ENCODE results near the gene SIPA1L2. TPM values are rescaled to one million over a fixed set of nuclear protein-coding genes. Genes with fewer than 3 reads are reported as not detected.

The SIPA1L2 gene
- total RNA-seq, 2 experiments from 2014 or later = 0.41 to 0.91 TPM

DNA sequence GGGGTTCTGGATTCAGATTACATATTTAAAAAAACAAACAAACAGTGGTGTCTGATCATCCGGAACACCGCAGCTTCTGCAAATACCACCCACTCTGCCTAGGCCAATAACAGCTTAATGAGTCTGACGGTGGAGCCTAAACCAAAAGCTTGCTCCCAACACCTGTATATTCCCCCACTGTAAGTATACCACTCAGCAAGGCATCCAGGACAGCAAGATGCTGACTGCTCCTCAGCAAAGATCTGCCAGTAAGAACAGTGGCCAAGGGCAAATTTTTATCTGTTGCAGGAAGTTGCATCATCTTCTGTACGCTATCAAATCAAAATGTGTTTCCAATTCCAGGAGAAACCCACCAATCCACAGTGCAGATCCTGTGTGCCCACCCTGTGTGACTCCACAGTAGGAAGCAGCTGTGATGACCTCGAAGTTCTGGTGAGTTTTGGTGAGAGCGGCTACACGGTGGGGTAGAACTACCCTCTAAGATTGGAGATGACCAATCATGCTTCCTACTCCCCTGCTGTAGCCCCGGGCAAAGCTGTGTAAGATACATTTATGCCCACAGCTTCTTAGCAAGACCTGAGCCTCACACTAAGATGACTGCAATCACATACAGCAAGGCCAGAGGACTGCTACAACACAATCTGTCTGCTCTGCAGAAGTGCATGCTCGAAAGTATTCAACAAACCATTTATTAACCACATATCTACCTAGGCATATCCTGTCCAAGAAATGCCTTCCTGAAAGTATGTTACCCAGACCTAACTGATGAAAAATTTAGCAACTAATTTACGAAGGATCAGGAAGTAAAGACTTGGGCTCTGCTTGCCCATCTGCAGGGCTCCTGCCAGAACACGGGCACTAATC is 30.5 kb downstream of the SIPA1L2 start:
- CTCF ChIA-PET = interaction anchor here (0.7 to 1.1 kb wide), 2 partner anchors 20 to 822 kb away, joined by 3 read pairs; no protein-coding TSS in a partner anchor
- DNase-seq (peak; percentile 46), ATAC-seq (peak; percentile 57)
- Mint-ChIP-seq H3K9me3 (ENCODE audit: low read depth) (peaks cover 2% of the 10 kb centered on the region), H3K27ac (peak overlapping the region; percentile 73), H3K4me3 (peak overlapping the region; percentile 22), H3K27me3 (no peaks in the 10 kb centered on the region), H3K4me1 (peaks cover 40% of the 10 kb centered on the region), H3K36me3 (peaks cover 6% of the 10 kb centered on the region)

DNA sequence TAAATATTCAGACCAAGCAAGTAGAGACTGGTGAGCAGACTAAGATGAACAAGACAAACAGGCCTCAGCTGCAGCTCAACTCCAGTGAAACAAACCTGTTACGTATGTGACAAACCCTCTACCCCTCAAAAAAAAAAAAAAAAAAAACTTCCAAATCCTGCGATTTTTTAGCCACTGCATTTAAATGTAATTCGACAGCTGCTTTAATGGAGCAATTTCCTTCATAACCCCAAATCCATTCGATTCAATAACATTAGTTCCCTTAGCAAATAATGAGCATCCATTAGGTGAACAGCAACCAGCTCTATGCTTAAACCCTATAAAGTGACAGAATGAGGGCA is 31.1 kb downstream of the SIPA1L2 start:
- Mint-ChIP-seq H3K4me3 (no peak overlapping the region), H3K27me3 (no peaks in the 10 kb centered on the region), H3K27ac (peak overlapping the region; percentile 73), H3K9me3 (ENCODE audit: low read depth) (peaks cover 2% of the 10 kb centered on the region), H3K4me1 (peaks cover 40% of the 10 kb centered on the region), H3K36me3 (peaks cover 6% of the 10 kb centered on the region)
- CTCF ChIA-PET = interaction anchor here (0.7 to 1.2 kb wide), 4 partner anchors 12 to 822 kb away, joined by 3 to 6 read pairs (median 3); no protein-coding TSS in a partner anchor
- ATAC-seq = no peak
- no peak for DNase-seq

DNA sequence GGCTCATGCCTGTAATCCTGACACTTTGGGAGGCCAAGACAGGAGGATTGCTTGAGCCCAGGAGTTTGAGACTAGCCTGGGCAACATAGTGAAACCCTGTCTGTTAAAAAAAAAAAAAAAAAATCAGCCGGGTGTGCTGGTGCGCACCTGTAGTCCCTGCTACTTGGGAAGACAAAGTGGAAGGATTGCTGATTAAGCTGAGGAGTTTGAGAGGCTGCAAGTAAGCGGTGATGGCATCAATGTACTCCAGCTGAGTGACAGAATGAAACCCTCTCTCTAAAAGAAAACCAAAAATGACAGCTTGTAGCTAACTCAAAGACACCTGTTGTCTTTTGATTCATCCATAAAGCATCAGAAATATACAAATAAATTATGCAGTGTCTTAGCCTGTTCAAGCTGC is 31.8 kb downstream of the SIPA1L2 start:
- CTCF ChIA-PET = interaction anchor here (1.1 to 1.2 kb wide), 2 partner anchors 12 to 29 kb away, joined by 3 to 6 read pairs; no protein-coding TSS in a partner anchor
- Mint-ChIP-seq H3K27me3 (no peaks in the 10 kb centered on the region), H3K27ac (peak overlapping the region; percentile 54), H3K36me3 (peaks cover 6% of the 10 kb centered on the region), H3K4me3 (no peak overlapping the region), H3K4me1 (peaks cover 40% of the 10 kb centered on the region), H3K9me3 (ENCODE audit: low read depth) (peaks cover 2% of the 10 kb centered on the region)
- DNase-seq = no peak
- no peak for ATAC-seq

DNA sequence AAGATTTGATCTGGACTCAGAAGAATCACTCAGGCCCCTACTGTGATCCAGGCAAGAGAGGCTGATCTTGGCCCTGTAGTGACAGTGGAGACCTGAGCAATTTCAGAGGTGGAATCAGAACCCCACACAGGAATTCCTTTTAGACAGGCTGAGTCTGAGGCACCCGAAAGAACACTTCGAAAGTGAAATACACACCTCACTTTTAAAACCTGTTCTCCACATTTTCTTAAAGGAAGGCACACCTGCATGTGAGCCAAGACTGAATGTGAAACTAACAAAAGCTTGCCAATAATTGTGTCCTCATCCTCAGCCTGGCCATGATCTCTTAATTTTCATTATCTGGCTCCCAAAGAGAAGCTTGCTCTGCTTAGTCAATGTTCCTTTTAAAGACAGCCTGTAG is 32.2 kb downstream of the SIPA1L2 start:
- H3K4me1 Mint-ChIP-seq = peaks cover 40% of the 10 kb centered on the region
- no peak for ATAC-seq
- H3K9me3 Mint-ChIP-seq (ENCODE audit: low read depth) = peaks cover 2% of the 10 kb centered on the region
- H3K27me3 Mint-ChIP-seq = no peaks in the 10 kb centered on the region
- no peak for DNase-seq
- H3K27ac Mint-ChIP-seq = peak overlapping the region; percentile 54
- CTCF ChIA-PET = interaction anchor here (1.1 to 1.2 kb wide), 2 partner anchors 11 to 30 kb away, joined by 3 to 6 read pairs; no protein-coding TSS in a partner anchor
- H3K4me3 Mint-ChIP-seq = no peak overlapping the region
- H3K36me3 Mint-ChIP-seq = peaks cover 6% of the 10 kb centered on the region

DNA sequence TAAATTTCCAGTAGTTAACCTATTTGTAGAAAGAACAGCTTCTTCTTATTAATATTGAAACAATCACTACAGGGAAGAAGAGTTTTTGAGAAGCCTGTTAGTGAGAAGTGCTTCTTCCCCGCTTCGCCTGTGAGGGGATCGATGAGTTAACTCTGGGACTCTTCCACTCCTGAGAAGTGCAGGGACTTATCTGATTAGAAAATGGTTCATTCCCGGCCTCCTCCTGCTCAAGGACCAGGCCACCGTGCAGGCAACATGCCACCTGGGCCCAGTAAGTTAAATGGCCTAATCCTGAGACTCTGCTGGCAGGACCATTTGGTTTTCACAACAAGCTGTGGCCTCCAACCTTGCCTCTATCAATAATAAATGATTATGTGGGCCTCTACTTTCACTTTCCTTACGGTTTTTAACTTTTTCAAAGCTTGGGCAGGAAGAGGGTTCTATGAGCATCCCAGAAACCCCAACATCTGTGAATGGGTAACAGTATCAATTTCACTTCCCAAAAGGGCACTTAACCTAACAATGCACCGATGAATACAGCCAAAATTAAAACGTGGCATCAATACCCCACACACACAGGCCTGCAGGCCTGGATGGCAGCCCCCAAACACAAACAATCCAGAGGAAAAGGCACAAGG is 33.1 kb downstream of the SIPA1L2 start:
- peaks cover 6% of the 10 kb centered on the region for H3K36me3 Mint-ChIP-seq
- H3K27me3 Mint-ChIP-seq = no peaks in the 10 kb centered on the region
- CTCF ChIA-PET = interaction anchor here (1.2 kb wide), 1 partner anchor 18 kb away, joined by 4 read pairs; no protein-coding TSS in a partner anchor
- no peak for DNase-seq
- H3K27ac Mint-ChIP-seq = no peak overlapping the region
- H3K4me3 Mint-ChIP-seq = no peak overlapping the region
- no peak for ATAC-seq
- no peaks in the 10 kb centered on the region for H3K9me3 Mint-ChIP-seq (ENCODE audit: low read depth)
- peaks cover 40% of the 10 kb centered on the region for H3K4me1 Mint-ChIP-seq

DNA sequence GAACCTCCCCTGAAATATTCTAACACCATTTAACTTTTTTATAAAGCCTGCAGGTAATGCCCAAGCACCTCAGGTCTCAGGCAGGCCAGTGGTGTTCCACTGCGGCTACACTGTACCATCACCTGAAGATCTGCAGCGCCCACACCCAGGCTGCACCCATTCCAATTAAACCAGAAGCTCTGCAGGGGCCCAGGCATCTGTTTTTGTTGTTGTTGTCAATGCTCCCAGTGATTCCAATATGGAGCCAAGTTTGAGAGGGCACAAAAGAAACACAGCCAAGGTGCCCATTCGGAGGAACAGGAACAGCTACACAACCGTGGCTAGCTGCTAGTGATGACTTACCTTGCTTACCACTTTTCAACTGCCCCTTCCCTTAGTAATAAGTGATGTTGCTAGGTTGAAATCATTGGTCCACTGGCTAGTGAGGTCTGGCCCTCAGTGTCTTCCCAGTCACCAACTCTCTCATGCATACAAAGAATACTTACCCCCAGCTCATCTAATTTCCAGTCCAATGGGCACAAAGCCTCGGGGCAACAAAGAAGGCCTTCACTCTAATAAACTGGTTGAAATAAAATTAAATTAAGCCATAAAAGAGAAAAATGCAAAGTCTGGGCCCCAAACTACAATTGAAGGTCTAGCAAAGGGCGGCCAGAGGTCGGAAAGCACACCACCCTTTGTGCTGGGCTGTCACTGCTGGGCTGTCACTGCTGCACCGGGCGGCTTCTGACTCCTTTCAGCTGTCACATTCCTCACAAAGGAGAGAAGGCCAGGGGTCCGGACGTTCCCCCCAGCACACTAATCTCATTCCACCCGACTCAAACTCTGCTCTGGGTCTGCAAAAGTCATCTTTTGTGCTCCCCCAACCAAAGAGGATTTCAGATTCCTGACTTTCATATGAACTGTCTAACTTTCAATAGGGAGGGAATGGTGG is 34.9 kb downstream of the SIPA1L2 start:
- DNase-seq = no peak
- CTCF ChIA-PET = interaction anchor here (1.2 kb wide), 1 partner anchor 16 kb away, joined by 4 read pairs; no protein-coding TSS in a partner anchor
- no peaks in the 10 kb centered on the region for H3K27me3 Mint-ChIP-seq
- H3K27ac Mint-ChIP-seq = no peak overlapping the region
- H3K9me3 Mint-ChIP-seq (ENCODE audit: low read depth) = no peaks in the 10 kb centered on the region
- no peak for ATAC-seq
- no peak overlapping the region for H3K4me3 Mint-ChIP-seq
- H3K4me1 Mint-ChIP-seq = peaks cover 39% of the 10 kb centered on the region
- H3K36me3 Mint-ChIP-seq = peaks cover 6% of the 10 kb centered on the region

DNA sequence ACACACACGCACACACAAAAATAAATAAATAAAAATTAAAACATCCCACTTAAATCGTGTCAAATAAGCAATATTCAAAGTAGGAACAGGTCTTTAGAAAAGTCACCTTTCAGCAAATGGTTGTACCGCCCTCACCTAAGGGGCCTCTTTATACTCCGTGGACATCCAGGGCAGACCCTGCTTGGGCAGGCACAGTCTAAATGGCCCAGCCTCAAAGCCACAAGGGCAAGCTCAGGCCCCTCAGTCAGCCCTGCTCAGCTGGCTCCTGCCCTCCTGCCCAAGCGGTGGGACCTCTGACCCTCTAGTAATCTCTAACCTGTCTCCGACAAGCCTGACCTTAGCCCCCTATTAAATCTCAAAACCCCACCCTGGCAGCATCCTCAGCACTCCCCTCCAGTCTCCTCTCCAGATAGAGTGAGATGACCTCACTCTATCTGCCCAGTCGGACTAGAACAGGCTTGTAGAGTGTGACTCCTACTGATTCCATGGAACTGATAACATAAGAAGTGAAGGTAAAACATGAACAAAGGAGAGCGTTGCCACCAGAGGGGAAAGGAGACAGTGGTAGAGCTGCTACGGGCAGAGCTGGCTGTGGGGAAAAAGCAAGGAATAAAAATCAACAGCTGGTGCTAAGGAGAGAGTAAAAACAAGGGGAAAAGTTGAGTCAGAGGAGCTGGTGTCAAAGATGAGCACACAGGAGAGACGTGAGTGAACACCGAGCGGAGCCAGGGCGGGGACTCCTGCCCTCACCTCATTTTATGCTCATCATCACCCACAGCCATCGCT is 36.0 kb downstream of the SIPA1L2 start:
- CTCF ChIA-PET = no interaction called here
- DNase-seq = no peak
- Mint-ChIP-seq H3K27me3 (no peaks in the 10 kb centered on the region), H3K9me3 (ENCODE audit: low read depth) (peaks cover 2% of the 10 kb centered on the region), H3K4me1 (peaks cover 35% of the 10 kb centered on the region), H3K36me3 (peaks cover 8% of the 10 kb centered on the region), H3K27ac (no peak overlapping the region), H3K4me3 (no peak overlapping the region)
- ATAC-seq = no peak

DNA sequence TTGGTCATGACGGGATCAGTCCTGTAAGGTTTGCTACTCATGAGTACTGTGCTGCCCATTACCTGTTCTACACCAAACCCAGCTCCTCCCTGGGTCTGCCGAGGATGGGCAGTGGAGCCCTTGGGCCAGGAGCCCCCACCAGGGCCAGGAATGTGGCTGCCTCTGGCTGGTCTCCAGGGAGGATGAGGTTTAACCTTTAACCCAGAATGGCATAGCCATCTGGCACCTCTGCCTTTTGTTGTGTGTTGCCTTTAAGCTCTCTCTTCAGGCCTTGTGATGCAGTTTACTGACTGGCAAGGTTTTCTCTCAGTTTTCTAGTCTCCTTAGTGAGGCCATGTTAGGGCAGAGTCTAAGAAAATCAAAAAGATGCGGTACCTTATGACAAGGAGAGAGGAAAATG is 38.6 kb downstream of the SIPA1L2 start:
- no peak for ATAC-seq
- Mint-ChIP-seq H3K4me1 (peaks cover 16% of the 10 kb centered on the region), H3K4me3 (no peak overlapping the region), H3K27me3 (no peaks in the 10 kb centered on the region), H3K27ac (no peak overlapping the region), H3K9me3 (ENCODE audit: low read depth) (peaks cover 2% of the 10 kb centered on the region), H3K36me3 (peaks cover 2% of the 10 kb centered on the region)
- no peak for DNase-seq
- CTCF ChIA-PET = no interaction called here

DNA sequence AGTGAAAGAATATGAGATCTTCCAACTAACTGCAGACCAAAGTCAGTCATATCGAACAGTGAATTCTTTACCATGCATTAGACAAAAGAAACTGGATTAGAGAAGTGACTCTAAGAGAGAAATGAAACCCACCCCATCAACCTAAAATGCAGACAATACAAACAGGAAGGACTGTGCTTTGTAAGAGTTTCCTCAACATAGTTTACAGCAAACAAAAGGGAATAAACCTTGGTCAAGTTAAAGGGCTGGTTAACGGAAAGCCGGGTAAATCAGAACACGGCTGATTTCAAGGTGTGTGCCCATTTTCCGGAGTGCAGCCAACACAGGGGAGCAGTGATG is 39.2 kb downstream of the SIPA1L2 start:
- CTCF ChIA-PET = no interaction called here
- no peak overlapping the region for H3K27ac Mint-ChIP-seq

DNA sequence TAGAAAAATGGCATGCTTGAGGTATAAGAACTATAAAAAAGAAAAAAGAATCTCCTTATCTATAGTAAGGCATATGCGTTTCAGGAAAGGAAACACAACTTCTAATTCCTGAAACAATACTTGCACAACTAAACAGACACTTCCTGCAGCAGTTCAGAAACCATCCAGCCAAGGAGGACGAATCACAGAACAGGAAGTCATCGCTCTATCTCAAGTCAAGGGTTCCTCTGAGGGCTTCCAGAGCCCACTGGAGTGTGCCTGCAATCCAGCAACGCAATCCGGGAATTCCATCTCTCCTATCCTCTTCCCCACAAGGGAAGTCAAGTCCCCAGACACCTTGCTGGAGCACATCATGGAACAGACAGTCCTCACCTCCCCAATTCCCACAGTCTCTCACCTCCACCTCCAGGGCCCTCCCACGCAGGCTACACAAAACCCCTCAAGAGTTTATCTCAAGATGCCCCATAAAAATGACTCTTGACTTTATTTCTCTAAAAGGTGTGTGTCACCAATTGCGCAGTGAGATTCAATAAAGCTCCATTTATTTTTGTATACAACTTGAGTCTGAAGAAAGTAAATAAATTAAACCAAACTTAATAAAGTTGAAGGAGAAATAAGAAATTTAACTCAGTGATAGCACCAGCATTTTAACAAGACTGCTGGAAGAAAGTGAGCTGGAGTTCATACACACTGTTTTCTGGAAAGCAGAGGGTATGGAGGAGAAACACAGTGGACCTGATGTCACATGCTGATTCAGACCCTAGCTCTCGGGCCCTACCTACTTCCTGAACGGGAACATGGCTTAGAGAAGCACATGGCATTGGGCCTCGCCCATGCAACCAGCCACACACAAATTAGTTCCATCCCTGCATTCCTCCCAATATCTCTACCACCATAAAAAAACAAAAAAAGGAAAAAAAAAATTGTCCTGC is 39.9 kb downstream of the SIPA1L2 start:
- Mint-ChIP-seq H3K36me3 (peaks cover 2% of the 10 kb centered on the region), H3K27ac (no peak overlapping the region), H3K27me3 (no peaks in the 10 kb centered on the region), H3K4me1 (peaks cover 16% of the 10 kb centered on the region), H3K4me3 (no peak overlapping the region), H3K9me3 (ENCODE audit: low read depth) (peaks cover 2% of the 10 kb centered on the region)
- ATAC-seq = no peak
- no peak for DNase-seq
- CTCF ChIA-PET = no interaction called here

More for the DNA sequence above, 39.2 kb downstream of the SIPA1L2 start:
- Mint-ChIP-seq H3K27me3 (no peaks in the 10 kb centered on the region), H3K9me3 (ENCODE audit: low read depth) (peaks cover 2% of the 10 kb centered on the region), H3K4me3 (no peak overlapping the region), H3K36me3 (peaks cover 2% of the 10 kb centered on the region), H3K4me1 (peaks cover 16% of the 10 kb centered on the region)
- ATAC-seq (no peak), DNase-seq (no peak)

DNA sequence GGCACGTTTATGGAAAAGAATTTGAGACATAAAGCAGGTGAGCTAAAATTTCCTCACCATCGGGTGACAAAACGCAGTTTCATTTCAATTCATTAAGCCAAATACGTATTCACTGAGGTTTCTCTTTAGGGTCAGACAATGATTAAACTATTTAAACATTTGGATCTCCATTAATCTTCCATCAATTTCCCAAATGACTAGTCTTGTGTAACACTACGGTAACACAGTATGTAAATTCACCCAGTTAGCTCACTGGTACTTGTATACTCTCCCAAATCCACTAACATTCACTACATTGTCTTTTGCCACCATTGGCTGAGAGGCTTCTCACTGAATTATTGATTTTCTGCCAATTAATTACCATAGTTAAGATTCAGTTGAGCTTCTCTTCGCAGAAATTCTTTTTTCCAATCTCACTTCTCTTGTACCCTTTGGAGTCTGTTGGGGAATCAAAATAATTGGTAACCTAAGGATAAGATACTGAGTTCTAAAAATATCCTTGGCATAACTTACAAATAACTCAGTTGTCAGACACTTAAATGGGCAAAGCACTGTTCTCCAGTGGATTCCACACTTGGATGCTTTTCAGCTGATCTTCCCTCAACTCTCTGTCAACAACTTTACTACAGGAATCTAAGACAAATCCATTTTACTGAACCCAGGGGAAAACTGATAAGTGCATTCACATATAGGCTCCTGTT is 40.7 kb downstream of the SIPA1L2 start:
- Mint-ChIP-seq H3K4me1 (peaks cover 16% of the 10 kb centered on the region), H3K9me3 (ENCODE audit: low read depth) (peaks cover 2% of the 10 kb centered on the region), H3K27me3 (no peaks in the 10 kb centered on the region), H3K36me3 (peaks cover 2% of the 10 kb centered on the region), H3K27ac (no peak overlapping the region), H3K4me3 (no peak overlapping the region)
- DNase-seq (no peak), ATAC-seq (no peak)
- CTCF ChIA-PET = no interaction called here
